T-helper 2 cell treated with Interferon-gamma antibody and Interleukin-4, amounts not matched to agents 5 μg/mL and 100 μg/mL, for 36 hours (primary cell): ENCODE results near the gene SPHK2.
A peak's percentile ranks its signal among the peaks of the same experiment; 100 is the strongest.

Experiments used
- DNase-seq: peaks from one replicate; pipeline ENCODE4 v3.0.0; 2021; ENCODE audit warnings: low spot score
- H3K27ac Mint-ChIP-seq: one replicate; pipeline ENCODE4 v1.8.0; 2021; ENCODE audit warnings: mild to moderate bottlenecking, mixed read lengths
- H3K27me3 Mint-ChIP-seq: one replicate; pipeline ENCODE4 v1.8.0; 2021; ENCODE audit warnings: low read depth, mixed read lengths
- H3K36me3 Mint-ChIP-seq: one replicate; pipeline ENCODE4 v1.8.0; 2021; ENCODE audit warnings: low read depth, mixed read lengths
- H3K4me1 Mint-ChIP-seq: one replicate; pipeline ENCODE4 v1.8.0; 2021; ENCODE audit warnings: low read depth, mixed read lengths
- H3K4me3 Mint-ChIP-seq: one replicate; pipeline ENCODE4 v1.8.0; 2022; ENCODE audit warnings: mild to moderate bottlenecking, moderate library complexity, mixed read lengths
- H3K9me3 Mint-ChIP-seq: one replicate; pipeline ENCODE4 v1.8.0; 2021; ENCODE audit warnings: mixed read lengths

Gene SPHK2

GRCh38 chr19:48613024-48613851 lies 6.1 kb upstream of the SPHK2 start:
- DNase-seq: no peak
- H3K9me3 Mint-ChIP-seq: no peaks in the 10 kb centered on the region
- no peak overlapping the region for H3K27ac Mint-ChIP-seq
- peaks cover 32% of the 10 kb centered on the region for H3K36me3 Mint-ChIP-seq
- H3K27me3 Mint-ChIP-seq: no peaks in the 10 kb centered on the region
- H3K4me3 Mint-ChIP-seq: no peak overlapping the region
- peaks cover 15% of the 10 kb centered on the region for H3K4me1 Mint-ChIP-seq

- Mint-ChIP-seq H3K27me3 (no peaks in the 10 kb centered on the region), H3K9me3 (no peaks in the 10 kb centered on the region), H3K4me3 (no peak overlapping the region), H3K36me3 (peaks cover 37% of the 10 kb centered on the region), H3K4me1 (peaks cover 13% of the 10 kb centered on the region), H3K27ac (no peak overlapping the region)
- no peak for DNase-seq
Measured at GRCh38 chr19:48613852-48614435, 5.4 kb upstream of the SPHK2 start.

- Mint-ChIP-seq H3K36me3 (peaks cover 39% of the 10 kb centered on the region), H3K4me1 (peaks cover 15% of the 10 kb centered on the region), H3K27ac (peak within 1 kb of the TSS; percentile 49), H3K4me3 (peak within 1 kb of the TSS; percentile 12), H3K9me3 (no peaks in the 10 kb centered on the region), H3K27me3 (no peaks in the 10 kb centered on the region)
- no peak for DNase-seq
Measured at GRCh38 chr19:48614436-48615230, 4.7 kb upstream of the SPHK2 start, which contains the start of gene FAM83E. TSS of gene FAM83E (minus strand) at chr19:48615076. CDS start at chr19:48613372, 1,704 bp downstream.

GRCh38 chr19:48615231-48616040 lies 3.9 kb upstream of the SPHK2 start:
- H3K9me3 Mint-ChIP-seq: no peaks in the 10 kb centered on the region
- no peak for DNase-seq
- peak overlapping the region; percentile 49 for H3K27ac Mint-ChIP-seq
- H3K36me3 Mint-ChIP-seq: peaks cover 43% of the 10 kb centered on the region
- peak overlapping the region; percentile 12 for H3K4me3 Mint-ChIP-seq
- no peaks in the 10 kb centered on the region for H3K27me3 Mint-ChIP-seq
- peaks cover 23% of the 10 kb centered on the region for H3K4me1 Mint-ChIP-seq

- H3K36me3 Mint-ChIP-seq: peaks cover 43% of the 10 kb centered on the region
- H3K4me3 Mint-ChIP-seq: peak overlapping the region; percentile 97
- H3K4me1 Mint-ChIP-seq: peaks cover 23% of the 10 kb centered on the region
Measured at GRCh38 chr19:48616041-48616436, 3.3 kb upstream of the SPHK2 start.

GRCh38 chr19:48616491-48617056 lies 2.7 kb upstream of the SPHK2 start:
- no peaks in the 10 kb centered on the region for H3K27me3 Mint-ChIP-seq
- H3K9me3 Mint-ChIP-seq: no peaks in the 10 kb centered on the region
- DNase-seq: no peak
- peaks cover 45% of the 10 kb centered on the region for H3K36me3 Mint-ChIP-seq
- peaks cover 23% of the 10 kb centered on the region for H3K4me1 Mint-ChIP-seq
- peak overlapping the region; percentile 63 for H3K27ac Mint-ChIP-seq
- H3K4me3 Mint-ChIP-seq: peak overlapping the region; percentile 97

More at GRCh38 chr19:48616041-48616436, 3.3 kb upstream of the SPHK2 start:
- no peak for DNase-seq
- Mint-ChIP-seq H3K27me3 (no peaks in the 10 kb centered on the region), H3K9me3 (no peaks in the 10 kb centered on the region), H3K27ac (peak overlapping the region; percentile 63)

GRCh38 chr19:48617146-48617937 lies 2.0 kb upstream of the SPHK2 start:
- H3K27me3 Mint-ChIP-seq: no peaks in the 10 kb centered on the region
- peak overlapping the region; percentile 99 for H3K27ac Mint-ChIP-seq
- peak overlapping the region; percentile 97 for H3K4me3 Mint-ChIP-seq
- peaks cover 49% of the 10 kb centered on the region for H3K36me3 Mint-ChIP-seq
- H3K4me1 Mint-ChIP-seq: peaks cover 25% of the 10 kb centered on the region
- no peaks in the 10 kb centered on the region for H3K9me3 Mint-ChIP-seq
- no peak for DNase-seq

- Mint-ChIP-seq H3K36me3 (peaks cover 53% of the 10 kb centered on the region), H3K4me3 (peak overlapping the region; percentile 97), H3K9me3 (no peaks in the 10 kb centered on the region), H3K27ac (peak overlapping the region; percentile 99), H3K27me3 (no peaks in the 10 kb centered on the region), H3K4me1 (peaks cover 28% of the 10 kb centered on the region)
- no peak for DNase-seq
Measured at GRCh38 chr19:48618278-48618915, 909 bp upstream of the SPHK2 start.

- no peaks in the 10 kb centered on the region for H3K9me3 Mint-ChIP-seq
- peak overlapping the region; percentile 97 for H3K4me3 Mint-ChIP-seq
- DNase-seq: no peak
- no peaks in the 10 kb centered on the region for H3K27me3 Mint-ChIP-seq
- peaks cover 39% of the 10 kb centered on the region for H3K4me1 Mint-ChIP-seq
- peaks cover 59% of the 10 kb centered on the region for H3K36me3 Mint-ChIP-seq
- peak overlapping the region; percentile 99 for H3K27ac Mint-ChIP-seq
Measured at GRCh38 chr19:48619692-48620585, 633 bp downstream of the SPHK2 start.

- Mint-ChIP-seq H3K36me3 (peaks cover 26% of the 10 kb centered on the region), H3K27ac (peak overlapping the region; percentile 98), H3K27me3 (no peaks in the 10 kb centered on the region)
Measured at GRCh38 chr19:48623556-48624066, 4.3 kb downstream of the SPHK2 start.

GRCh38 chr19:48624067-48624594 lies 4.8 kb downstream of the SPHK2 start:
- H3K9me3 Mint-ChIP-seq: no peaks in the 10 kb centered on the region
- H3K27ac Mint-ChIP-seq: peak overlapping the region; percentile 98
- H3K4me1 Mint-ChIP-seq: peaks cover 32% of the 10 kb centered on the region
- H3K27me3 Mint-ChIP-seq: no peaks in the 10 kb centered on the region
- peaks cover 27% of the 10 kb centered on the region for H3K36me3 Mint-ChIP-seq
- H3K4me3 Mint-ChIP-seq: peak overlapping the region; percentile 90
- peak; percentile 98 for DNase-seq

More at GRCh38 chr19:48623556-48624066, 4.3 kb downstream of the SPHK2 start:
- Mint-ChIP-seq H3K4me1 (peaks cover 32% of the 10 kb centered on the region), H3K4me3 (peak overlapping the region; percentile 90), H3K9me3 (no peaks in the 10 kb centered on the region)
- DNase-seq: no peak
